Measurements from ENCODE around the gene ULK3.
"Not testable (repeated sequence)": the region's sequence is repeated elsewhere in the genome, so short reads cannot be mapped to it uniquely, and the experiment has no call there.

Gene ULK3

GRCh38 chr15:74842581-74843444, at the start of gene ULK3:
ULK3 (minus strand) TSS chr15:74843156; CDS start chr15:74843105, 51 bp downstream.
- peak; percentile 70 for DNase-seq

- DNase-seq: no peak
Measured at GRCh38 chr15:74892313-74892712, 49.4 kb upstream of the ULK3 start.

GRCh38 chr15:74891469-74891868, 48.5 kb upstream of the ULK3 start:
- DNase-seq: no peak

- no peak for DNase-seq
Measured at GRCh38 chr15:74890665-74890960, 47.7 kb upstream of the ULK3 start.

- peak; percentile 38 for DNase-seq
Measured at GRCh38 chr15:74889883-74890664, 47.1 kb upstream of the ULK3 start, which contains the start of gene MPI. MPI (plus strand) TSS chr15:74890042; CDS start chr15:74890074, 32 bp downstream.

- DNase-seq: no peak
Measured at GRCh38 chr15:74889390-74889882, 46.5 kb upstream of the ULK3 start.

GRCh38 chr15:74888716-74889115, 45.8 kb upstream of the ULK3 start:
- no peak for DNase-seq

- DNase-seq: not testable (repeated sequence)
Measured at GRCh38 chr15:74887537-74888193, 44.7 kb upstream of the ULK3 start.

- no peak for DNase-seq
Measured at GRCh38 chr15:74885461-74885860, 42.5 kb upstream of the ULK3 start.

- DNase-seq: no peak
Measured at GRCh38 chr15:74884428-74885223, 41.7 kb upstream of the ULK3 start.

- DNase-seq: no peak
Measured at GRCh38 chr15:74882528-74882927, 39.6 kb upstream of the ULK3 start.

- no peak for DNase-seq
Measured at GRCh38 chr15:74878273-74878672, 35.3 kb upstream of the ULK3 start.

- DNase-seq: no peak
Measured at GRCh38 chr15:74873756-74874424, 30.9 kb upstream of the ULK3 start.

GRCh38 chr15:74873036-74873755, 30.2 kb upstream of the ULK3 start, which contains the start of gene SCAMP2:
SCAMP2 (minus strand) TSS chr15:74873365; CDS start chr15:74873255, 110 bp downstream.
- peak; percentile 62 for DNase-seq

GRCh38 chr15:74872702-74873035, 29.7 kb upstream of the ULK3 start:
- no peak for DNase-seq

GRCh38 chr15:74870436-74871215, 27.7 kb upstream of the ULK3 start:
- DNase-seq: no peak

GRCh38 chr15:74869726-74870407, 26.9 kb upstream of the ULK3 start:
- DNase-seq: no peak

GRCh38 chr15:74869372-74869725, 26.4 kb upstream of the ULK3 start:
- DNase-seq: no peak

- no peak for DNase-seq
Measured at GRCh38 chr15:74868059-74868458, 25.1 kb upstream of the ULK3 start.

Measured in NCI-H2081 treated with DMSO at 0.1 percent for 48 hours (cell line).